Erythroblast (primary cell): ENCODE data around the gene CCDC30.

Source experiments
- GATA1 ChIP-seq: IDR thresholded peaks from 2 replicates; pipeline ENCODE4 v1.6.1; 2011; ENCODE audit warnings: low read depth, mild to moderate bottlenecking, control low read depth, low read length, moderate library complexity
- POLR2A ChIP-seq: IDR thresholded peaks from 2 replicates; pipeline ENCODE4 v1.6.1; 2011; ENCODE audit warnings: mild to moderate bottlenecking, low read length

DNA sequence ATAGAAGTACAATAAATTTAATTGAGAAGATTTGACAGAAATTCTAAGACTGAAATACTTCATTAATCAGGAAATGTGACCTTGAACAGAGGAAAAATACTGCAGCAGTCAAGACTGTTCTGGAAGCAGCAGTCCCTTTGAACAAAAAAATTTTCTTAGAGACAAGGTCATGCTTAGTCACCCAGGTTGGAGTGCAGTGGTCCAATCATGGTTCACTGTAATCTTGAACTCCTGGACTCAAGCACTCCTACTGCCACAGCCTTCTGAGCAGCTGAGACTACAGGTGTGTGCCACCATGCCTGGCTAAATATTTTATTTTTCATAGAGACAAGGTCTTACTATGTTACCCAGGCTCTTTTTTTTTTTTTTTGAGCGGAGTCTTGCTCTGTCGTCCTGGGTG lies 1.9 kb upstream of the CCDC30 start:
- TF ChIP-seq POLR2A (no peak), GATA1 (no peak)
